ENCODE results near the gene SLC66A2.
"Not testable (repeated sequence)": the region's sequence is repeated elsewhere in the genome, so short reads cannot be mapped to it uniquely, and the experiment has no call there.

Gene SLC66A2

GRCh38 chr18:79866889-79867574, 84.4 kb downstream of the SLC66A2 start:
- no peak for DNase-seq (ENCODE audit: low read depth in 2 of 2)

GRCh38 chr18:79865951-79866350, 85.5 kb downstream of the SLC66A2 start:
- DNase-seq (ENCODE audit: low read depth in 2 of 2): not testable (repeated sequence)

- DNase-seq (ENCODE audit: low read depth in 2 of 2): not testable (repeated sequence)
Observed at GRCh38 chr18:79864955-79865354, 86.5 kb downstream of the SLC66A2 start.

- no peak for DNase-seq (ENCODE audit: low read depth in 2 of 2)
Observed at GRCh38 chr18:79864006-79864725, 87.3 kb downstream of the SLC66A2 start.

GRCh38 chr18:79863161-79864005, 88.1 kb downstream of the SLC66A2 start:
- DNase-seq (ENCODE audit: low read depth in 2 of 2): no peak

- no peak for DNase-seq (ENCODE audit: low read depth in 2 of 2)
Observed at GRCh38 chr18:79862562-79862961, 88.9 kb downstream of the SLC66A2 start.

- no peak for DNase-seq (ENCODE audit: low read depth in 2 of 2)
Observed at GRCh38 chr18:79861687-79862086, 89.8 kb downstream of the SLC66A2 start.

GRCh38 chr18:79859314-79859713, 92.1 kb downstream of the SLC66A2 start:
- DNase-seq (ENCODE audit: low read depth in 2 of 2): no peak

- no peak for DNase-seq (ENCODE audit: low read depth in 2 of 2)
Observed at GRCh38 chr18:79857082-79857671, 94.3 kb downstream of the SLC66A2 start.

GRCh38 chr18:79856119-79857007, 95.1 kb downstream of the SLC66A2 start:
- no peak for DNase-seq (ENCODE audit: low read depth in 2 of 2)

- no peak for DNase-seq (ENCODE audit: low read depth in 2 of 2)
Observed at GRCh38 chr18:79855147-79855933, 96.1 kb downstream of the SLC66A2 start.

- no peak for DNase-seq (ENCODE audit: low read depth in 2 of 2)
Observed at GRCh38 chr18:79853993-79854364, 97.5 kb downstream of the SLC66A2 start.

GRCh38 chr18:79853303-79853992, 98.0 kb downstream of the SLC66A2 start:
- DNase-seq (ENCODE audit: low read depth in 2 of 2): no peak

- no peak for DNase-seq (ENCODE audit: low read depth in 2 of 2)
Observed at GRCh38 chr18:79852561-79853302, 98.7 kb downstream of the SLC66A2 start.

All from stimulated activated CD8-positive, alpha-beta memory T cell treated with anti-CD3 and anti-CD28 coated beads, Interleukin-2, amount 100 ng/mL, for 48 hours (primary cell).